ENCODE measurements around the gene SEZ6L2.

DNA sequence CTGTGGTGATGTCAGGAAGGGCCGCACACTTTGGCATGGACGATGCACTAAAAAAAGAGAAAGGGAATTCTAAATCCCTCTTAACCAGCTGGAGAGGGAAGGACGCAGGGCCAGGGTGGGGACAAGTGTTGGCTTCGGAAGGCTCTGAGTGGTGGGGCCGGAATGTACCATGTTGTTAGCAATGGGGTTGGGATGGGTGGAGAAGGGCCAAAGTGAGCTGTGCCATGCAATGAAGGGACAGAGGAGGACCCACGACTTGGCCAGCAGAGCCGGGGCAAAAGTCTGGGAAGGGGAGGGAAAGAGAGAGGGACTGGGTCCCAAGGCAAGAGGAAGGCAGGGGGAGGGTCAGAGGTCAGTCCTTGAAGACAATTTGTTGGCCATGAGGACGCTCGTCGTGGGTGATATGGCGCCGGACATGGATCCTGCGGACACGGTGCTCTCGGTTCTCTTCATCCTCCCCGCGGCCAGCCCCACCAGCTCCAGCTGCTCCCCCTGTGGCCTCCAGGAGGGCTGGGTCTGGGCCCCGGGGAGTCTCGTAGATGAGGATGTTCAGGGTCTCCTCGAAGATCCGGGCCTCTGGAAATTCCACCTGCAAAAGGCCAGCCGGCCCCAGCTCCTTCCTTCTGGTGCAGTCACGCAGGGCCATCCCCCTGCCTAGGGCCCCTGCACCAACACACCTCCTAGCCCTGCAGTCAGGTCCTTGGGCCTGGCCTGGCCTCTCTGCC, 7.3 kb upstream of the SEZ6L2 start:
- TF ChIP-seq, protein P1, sequence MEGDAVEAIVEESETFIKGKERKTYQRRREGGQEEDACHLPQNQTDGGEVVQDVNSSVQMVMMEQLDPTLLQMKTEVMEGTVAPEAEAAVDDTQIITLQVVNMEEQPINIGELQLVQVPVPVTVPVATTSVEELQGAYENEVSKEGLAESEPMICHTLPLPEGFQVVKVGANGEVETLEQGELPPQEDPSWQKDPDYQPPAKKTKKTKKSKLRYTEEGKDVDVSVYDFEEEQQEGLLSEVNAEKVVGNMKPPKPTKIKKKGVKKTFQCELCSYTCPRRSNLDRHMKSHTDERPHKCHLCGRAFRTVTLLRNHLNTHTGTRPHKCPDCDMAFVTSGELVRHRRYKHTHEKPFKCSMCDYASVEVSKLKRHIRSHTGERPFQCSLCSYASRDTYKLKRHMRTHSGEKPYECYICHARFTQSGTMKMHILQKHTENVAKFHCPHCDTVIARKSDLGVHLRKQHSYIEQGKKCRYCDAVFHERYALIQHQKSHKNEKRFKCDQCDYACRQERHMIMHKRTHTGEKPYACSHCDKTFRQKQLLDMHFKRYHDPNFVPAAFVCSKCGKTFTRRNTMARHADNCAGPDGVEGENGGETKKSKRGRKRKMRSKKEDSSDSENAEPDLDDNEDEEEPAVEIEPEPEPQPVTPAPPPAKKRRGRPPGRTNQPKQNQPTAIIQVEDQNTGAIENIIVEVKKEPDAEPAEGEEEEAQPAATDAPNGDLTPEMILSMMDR (IDR thresholded peaks at IDR 0.05) = no peak
- TF ChIP-seq ZFX (IDR thresholded peaks at IDR 0.05; ENCODE audit: borderline replicate concordance) = no peak
